GM12891 (cell line): ENCODE data around the gene PRDM16.

Source experiments
- DNase-seq: peaks from one replicate; pipeline ENCODE4 v3.0.0; 2011; ENCODE audit warnings: low spot score; ENCODE audit not compliant: insufficient read length
- FAIRE-seq: peaks from 2 replicates; lab custom pipeline; 2011; peaks lifted over from hg19 to GRCh38; lab: Jason Lieb, UNC
- PAX5 ChIP-seq: IDR thresholded peaks from 2 replicates; pipeline ENCODE4 v1.6.1; 2011; ENCODE audit warnings: low read length, moderate library complexity, mild to moderate bottlenecking; ENCODE audit not compliant: insufficient read depth, severe bottlenecking
- POLR2A ChIP-seq: IDR thresholded peaks from 2 replicates; pipeline ENCODE4 v1.6.1; 2011; ENCODE audit warnings: low read depth, low read length, control low read depth
- POLR2AphosphoS5 ChIP-seq: IDR thresholded peaks from 2 replicates; pipeline ENCODE4 v1.6.1; 2011; ENCODE audit warnings: low read depth, low read length, control low read depth
- POU2F2 ChIP-seq: IDR thresholded peaks from 2 replicates; pipeline ENCODE4 v1.6.1; 2011; ENCODE audit warnings: low read depth, mild to moderate bottlenecking, control low read depth, low read length, moderate library complexity
- SPI1 ChIP-seq: IDR thresholded peaks from 2 replicates; pipeline ENCODE4 v1.6.1; 2011; ENCODE audit warnings: low read depth, low read length, control low read depth
- TAF1 ChIP-seq: IDR thresholded peaks from 2 replicates; pipeline ENCODE4 v1.6.1; 2011; ENCODE audit warnings: low read depth, low read length, control low read depth

Gene PRDM16

DNA sequence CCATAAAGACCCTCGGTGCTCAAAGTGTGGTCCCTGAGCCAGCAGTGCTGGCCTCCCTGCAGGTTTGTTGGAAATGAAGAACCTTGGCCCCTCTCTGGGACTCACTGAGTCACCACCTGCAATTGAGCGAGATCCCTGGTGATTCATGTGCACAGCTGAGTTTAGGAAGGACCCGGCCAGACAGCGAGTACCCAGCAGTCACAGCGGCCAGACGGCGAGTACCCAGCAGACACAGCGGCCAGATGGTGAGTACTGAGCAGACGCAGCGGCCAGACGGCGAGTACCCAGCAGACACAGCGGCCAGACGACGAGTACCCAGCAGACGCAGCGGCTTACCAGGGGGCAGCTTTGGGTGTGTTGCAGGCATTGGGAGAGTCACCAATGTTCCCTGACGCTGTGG, 123.8 kb downstream of the PRDM16 start:
- TF ChIP-seq PAX5, result no peak
- TF ChIP-seq SPI1, result no peak
- TF ChIP-seq POLR2A, result no peak
- TF ChIP-seq TAF1, result no peak
- TF ChIP-seq POLR2AphosphoS5, result no peak
- no peak for TF ChIP-seq POU2F2
- FAIRE-seq (no peak), DNase-seq (no peak)

DNA sequence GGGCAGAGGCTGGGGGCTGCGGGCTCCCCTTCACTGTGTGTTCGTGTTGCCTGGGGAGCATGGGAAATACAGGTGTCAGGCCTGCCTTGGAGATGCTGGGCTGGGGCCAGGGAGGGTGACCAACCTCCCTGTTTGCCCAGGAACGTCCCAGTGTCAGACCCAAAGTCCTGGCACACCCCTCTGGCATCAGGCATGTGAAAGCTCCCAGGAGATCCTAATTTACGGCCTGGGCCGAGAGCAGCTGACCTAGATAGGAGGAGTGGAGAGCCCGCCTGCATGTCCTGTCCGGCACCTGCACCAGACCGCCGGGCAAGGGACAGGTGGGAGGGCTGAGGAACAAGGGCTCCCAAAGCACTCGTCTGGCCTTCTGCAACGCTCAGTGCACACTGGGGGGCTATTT, 124.8 kb downstream of the PRDM16 start:
- no peak for FAIRE-seq
- no peak for DNase-seq
- TF ChIP-seq POU2F2 (no peak), SPI1 (no peak), POLR2A (no peak), PAX5 (no peak), POLR2AphosphoS5 (no peak), TAF1 (no peak)

DNA sequence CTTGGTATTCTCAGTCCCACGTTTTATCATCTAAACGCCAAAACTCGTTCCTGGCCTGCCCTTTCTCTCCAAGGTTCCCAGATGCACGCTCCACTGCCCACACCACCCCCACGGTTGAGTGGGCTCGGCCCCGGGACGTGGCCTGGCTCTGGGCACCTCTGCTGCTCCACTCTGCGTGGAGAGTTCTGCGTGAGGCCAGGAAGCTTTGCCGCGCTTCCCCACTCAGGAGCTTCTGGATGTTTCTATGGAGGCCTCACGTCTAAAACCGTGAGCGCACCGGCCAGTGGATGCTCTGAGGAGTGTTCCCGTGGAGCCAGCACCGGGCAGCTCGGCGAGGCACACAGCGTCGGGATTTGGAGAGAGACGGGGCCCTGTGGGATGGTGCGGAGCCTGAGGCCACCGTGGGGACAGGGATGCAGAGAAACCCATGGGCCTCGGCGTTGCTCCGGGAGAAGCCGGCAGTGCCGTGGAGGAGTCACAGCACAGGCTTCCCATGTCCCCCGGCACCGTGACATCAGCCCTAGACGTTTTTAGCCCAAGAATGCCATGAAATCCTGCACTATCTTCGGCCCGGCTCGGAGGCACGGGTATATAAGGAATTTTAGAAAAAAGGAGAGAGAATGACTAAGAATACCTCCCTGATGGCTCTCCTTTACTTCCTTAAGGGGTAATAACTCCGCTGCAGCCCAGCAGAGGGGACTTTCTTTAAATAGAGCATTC, 125.9 kb downstream of the PRDM16 start:
- no peak for TF ChIP-seq SPI1

DNA sequence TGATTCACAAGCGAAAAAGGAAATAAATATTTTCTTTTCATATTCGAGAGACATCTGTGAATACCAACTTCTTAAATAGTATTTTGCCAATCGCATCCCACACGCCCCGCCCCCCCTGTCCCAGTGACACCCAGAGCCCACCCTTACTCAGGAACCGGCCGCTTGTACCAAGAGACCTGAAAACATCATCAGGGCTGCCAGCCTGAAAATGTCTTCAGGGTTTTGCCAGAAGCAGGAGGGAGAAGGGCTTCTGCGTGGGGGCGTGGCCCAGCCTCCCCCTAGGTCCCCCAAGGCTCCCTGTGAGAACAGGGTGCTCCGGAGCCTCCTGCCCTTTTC, 126.4 kb downstream of the PRDM16 start:
- no peak for DNase-seq
- no peak for FAIRE-seq
- TF ChIP-seq POU2F2 (no peak), SPI1 (no peak), PAX5 (no peak)

More for the DNA sequence above, 125.9 kb downstream of the PRDM16 start:
- no peak for FAIRE-seq
- DNase-seq, result no peak

DNA sequence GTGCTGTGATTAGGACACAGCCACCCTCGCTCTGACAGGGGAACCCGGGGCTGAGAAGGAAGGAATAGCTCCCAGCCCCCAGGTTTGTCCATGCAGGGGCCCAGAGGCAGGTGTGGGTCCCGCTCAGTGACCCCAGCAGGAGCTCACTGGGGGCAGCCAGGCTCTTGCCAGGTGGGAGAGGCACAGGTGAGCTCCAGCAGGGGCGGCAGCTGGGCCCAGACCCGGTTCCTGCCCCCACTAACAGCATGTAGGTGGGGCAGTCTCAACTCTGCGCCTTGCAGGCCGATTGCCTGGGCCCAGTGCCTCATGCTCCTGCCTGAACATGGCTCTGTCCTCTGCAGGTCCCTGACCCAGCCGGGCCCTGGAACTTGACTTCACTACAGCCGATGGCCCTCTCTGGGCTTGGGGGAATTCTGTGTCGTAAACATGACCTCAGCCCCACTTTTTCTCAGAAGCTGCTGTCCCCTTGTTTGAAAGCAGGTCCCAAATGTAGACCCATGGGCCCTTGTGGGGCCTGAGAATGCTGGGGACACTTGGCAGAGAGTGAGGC, 127.0 kb downstream of the PRDM16 start:
- DNase-seq, result no peak
- TF ChIP-seq SPI1 (no peak), PAX5 (no peak), POLR2AphosphoS5 (no peak), TAF1 (no peak), POLR2A (no peak), POU2F2 (no peak)
- FAIRE-seq, result no peak

DNA sequence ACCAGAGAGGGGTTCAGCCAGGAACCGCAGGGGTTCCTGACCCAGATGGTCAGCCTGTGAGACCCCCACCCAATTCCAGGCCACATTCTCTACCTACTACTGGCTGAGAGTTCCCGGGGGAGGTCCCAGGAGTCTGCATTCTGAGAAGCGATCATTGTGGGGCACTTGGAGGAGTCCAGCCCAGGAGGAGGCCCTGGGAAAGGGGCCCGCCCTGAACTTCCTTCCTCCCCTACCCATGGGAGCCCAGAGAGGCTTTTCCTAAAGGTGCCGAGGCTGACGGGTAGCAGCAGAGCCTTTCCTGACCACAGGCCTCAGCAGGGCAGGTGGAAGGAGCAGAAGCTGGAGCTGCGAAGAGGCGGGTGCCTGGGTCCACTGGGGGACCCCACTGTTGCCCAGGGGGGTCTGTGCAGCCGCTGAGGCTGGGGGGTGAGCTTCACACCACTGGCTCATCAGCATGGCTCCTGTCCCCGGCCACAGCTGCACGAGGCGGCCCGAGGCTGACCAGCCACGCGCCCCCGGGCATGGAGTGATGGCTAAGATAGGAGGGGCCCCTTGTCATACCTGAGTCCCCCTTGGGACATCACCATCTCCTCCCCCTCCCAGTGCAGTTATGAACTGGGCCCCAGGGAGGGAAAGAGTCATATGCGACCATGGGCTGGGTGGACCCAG, 127.7 kb downstream of the PRDM16 start:
- TF ChIP-seq TAF1, result no peak
- no peak for DNase-seq
- no peak for FAIRE-seq

DNA sequence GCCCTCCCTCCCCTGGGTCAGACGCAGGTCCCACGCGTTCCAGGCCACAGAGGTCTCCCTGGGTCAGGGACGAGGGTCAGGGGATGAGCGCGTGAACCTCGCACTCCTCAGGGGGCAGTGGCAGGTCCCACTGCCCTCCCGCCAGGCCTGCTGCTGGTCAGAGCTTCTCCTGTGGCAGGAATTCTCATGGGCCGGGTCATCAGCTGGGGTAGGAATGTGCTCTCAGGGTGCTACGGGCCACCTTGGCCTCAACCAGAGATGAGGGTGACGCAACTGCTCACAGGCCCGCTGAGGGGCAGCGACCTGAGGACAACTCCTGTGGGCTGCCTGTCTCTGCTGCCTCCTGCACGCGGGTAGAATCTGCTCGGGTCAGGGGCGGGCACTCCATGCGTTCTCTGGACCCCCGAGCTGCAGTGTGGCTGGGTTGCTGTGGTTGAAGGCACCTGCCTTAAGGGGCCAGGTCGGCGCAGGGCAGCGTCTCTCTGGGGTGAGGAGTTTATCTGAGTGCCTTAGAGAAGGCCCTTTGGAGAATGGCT, 128.8 kb downstream of the PRDM16 start:
- TF ChIP-seq POU2F2 (no peak), PAX5 (no peak), SPI1 (no peak), POLR2A (no peak)
- DNase-seq (no peak), FAIRE-seq (no peak)

DNA sequence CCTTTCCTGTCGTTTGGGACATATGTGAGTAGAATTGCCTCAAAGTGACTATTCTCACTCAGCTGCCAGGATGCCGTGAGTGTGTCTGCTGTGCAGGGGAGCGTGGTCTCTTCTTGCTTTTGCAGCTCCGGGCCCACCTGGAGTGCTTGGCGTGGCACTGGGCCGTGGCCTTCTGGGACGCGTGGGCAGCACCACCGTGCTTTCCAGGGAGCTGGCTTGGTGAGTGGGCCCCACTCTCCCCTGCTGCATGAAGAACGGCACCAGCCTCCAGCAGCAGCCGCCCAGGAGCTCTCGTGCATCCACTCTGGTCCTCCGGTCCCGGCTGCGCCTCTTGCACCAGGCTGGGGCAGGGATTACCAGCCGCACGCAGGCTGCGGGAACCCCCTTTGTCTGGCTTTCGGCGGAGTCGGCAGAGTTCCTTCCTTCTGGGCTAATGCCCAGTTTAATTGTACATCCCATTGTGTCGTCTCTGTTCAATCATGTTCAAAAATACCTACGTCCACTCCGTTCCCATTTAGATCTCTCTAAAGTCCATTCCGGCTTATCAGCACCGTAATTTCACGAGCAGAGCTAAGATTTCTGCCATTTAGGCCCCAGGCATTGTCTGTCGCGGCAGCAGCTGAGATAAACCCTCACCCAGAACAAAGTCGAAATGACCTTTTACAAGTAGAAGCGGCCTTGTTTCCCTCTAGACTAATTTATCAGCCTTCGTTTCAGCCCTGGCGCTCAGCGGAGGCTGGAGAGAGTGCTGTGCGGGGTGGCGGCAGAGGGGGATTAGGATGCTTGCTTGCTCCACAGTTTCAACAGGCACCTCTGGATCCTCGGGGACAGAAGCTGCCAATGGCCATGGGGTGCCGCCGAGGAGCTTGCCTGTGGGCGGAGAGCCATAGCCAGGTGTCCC, 129.6 kb downstream of the PRDM16 start:
- FAIRE-seq (no peak), DNase-seq (no peak)
- TF ChIP-seq POLR2A (no peak), SPI1 (no peak), POU2F2 (no peak), PAX5 (no peak), TAF1 (no peak), POLR2AphosphoS5 (no peak)

DNA sequence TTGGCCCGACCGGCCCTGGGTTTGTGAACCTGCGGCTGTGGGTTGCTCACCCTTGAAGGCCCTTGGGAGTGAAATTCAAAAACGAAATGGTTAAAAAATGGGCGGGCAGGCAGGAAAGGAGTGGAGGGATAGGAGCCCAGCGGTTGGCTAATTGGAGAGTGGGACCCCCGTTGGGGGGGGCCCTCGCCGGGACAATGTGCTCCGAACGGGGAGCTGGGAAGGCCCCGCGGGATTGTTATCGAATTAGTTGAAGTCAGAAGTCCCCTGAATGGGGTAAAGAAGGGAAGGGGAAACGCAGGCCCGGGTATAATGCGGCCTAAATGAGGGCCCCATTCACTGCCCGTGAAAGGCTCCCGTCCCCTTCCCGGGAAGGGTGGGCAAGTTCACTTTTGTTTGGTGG, 135.7 kb downstream of the PRDM16 start:
- TF ChIP-seq POU2F2 (no peak), TAF1 (no peak), POLR2A (no peak), POLR2AphosphoS5 (no peak), PAX5 (no peak), SPI1 (no peak)
- FAIRE-seq, result no peak
- DNase-seq, result no peak

DNA sequence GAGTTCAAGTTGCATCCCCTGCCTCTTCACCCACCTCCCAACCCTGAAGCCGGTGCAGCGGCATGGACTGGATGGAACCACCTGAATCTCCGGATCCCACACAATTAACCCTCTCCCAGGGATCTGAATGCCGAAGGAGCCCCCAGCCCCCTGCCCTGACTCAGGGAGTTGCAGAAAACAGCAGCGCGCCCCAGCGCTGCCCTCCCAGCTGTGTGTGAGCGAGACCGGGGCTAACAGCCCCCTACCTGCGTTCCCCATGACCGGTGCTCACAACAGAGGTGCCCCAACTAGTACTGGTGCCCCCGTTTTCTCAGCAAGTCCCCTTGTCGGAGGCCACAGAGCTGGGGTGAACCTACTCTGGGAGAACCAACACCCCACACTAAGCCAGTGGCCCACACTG, 136.8 kb downstream of the PRDM16 start:
- TF ChIP-seq POU2F2 (no peak), PAX5 (no peak), SPI1 (no peak), POLR2AphosphoS5 (no peak), TAF1 (no peak), POLR2A (no peak)
- no peak for FAIRE-seq
- DNase-seq, result no peak
